Caco-2 (cell line): ENCODE data around the gene APOBEC3B. TPM values are rescaled to one million over a fixed set of nuclear protein-coding genes. Genes with fewer than 3 reads are reported as not detected.
"Not testable (repeated sequence)": the region's sequence is repeated elsewhere in the genome, so short reads cannot be mapped to it uniquely, and the experiment has no call there.

Experiments
- BruUV-seq: library from RNA; stranded (reverse); fragments of 400-500 nt; replicated peaks from 2 replicates; lab custom pipeline; 2021; lab: Mats Ljungman, UMichigan
- CTCF ChIA-PET: fragments of 300-600 bp; sonication (Branson Sonifier 250); formaldehyde crosslinking; loops from one replicate; lab custom pipeline; 2022; ENCODE audit warnings: antibody characterized with exemption; lab: Charles Lee
- POLR2A ChIA-PET: fragments of 300-600 bp; sonication (Branson Sonifier 250); formaldehyde crosslinking; loops from one replicate; lab custom pipeline; 2022; ENCODE audit warnings: antibody characterized with exemption; lab: Charles Lee
- DNase-seq, 2 experiments: peaks; one replicate each; pipeline versions ENCODE4 v3.0.0 to v3.0.0-alpha.2; 2020 to 2022
- H3K27me3 ChIP-seq: replicated peaks from 2 replicates; pipeline ENCODE4 v1.6.0; 2011; ENCODE audit warnings: low read length; ENCODE audit not compliant: control insufficient read depth, insufficient read depth
- H3K36me3 ChIP-seq: 2 replicates; pipeline ENCODE4 v1.5.1; 2011; ENCODE audit warnings: low read length; ENCODE audit not compliant: control insufficient read depth, insufficient read depth
- H3K4me1 ChIP-seq: fragments of 250-450 bp; sonication (Bioruptor Pico); 2 replicates; pipeline ENCODE4 v1.5.1; 2020; ENCODE audit warnings: mild to moderate bottlenecking
- H3K4me3 ChIP-seq: 2 replicates; pipeline ENCODE4 v1.5.1; 2011; ENCODE audit warnings: low read depth, mild to moderate bottlenecking, control low read depth, low read length
- H3K9me3 ChIP-seq: fragments of 250-450 bp; sonication (Bioruptor Pico); 2 replicates; pipeline ENCODE4 v1.5.1; 2020; ENCODE audit warnings: mild to moderate bottlenecking, moderate library complexity
- H3K27ac Mint-ChIP-seq: one replicate; pipeline ENCODE4 v1.8.0; 2022; ENCODE audit warnings: mixed read lengths; ENCODE audit not compliant: unreplicated experiment
- H3K27me3 Mint-ChIP-seq: one replicate; pipeline ENCODE4 v1.8.0; 2022; ENCODE audit warnings: mixed read lengths; ENCODE audit not compliant: insufficient read depth, unreplicated experiment
- H3K36me3 Mint-ChIP-seq: one replicate; pipeline ENCODE4 v1.8.0; 2022; ENCODE audit warnings: mild to moderate bottlenecking, mixed read lengths; ENCODE audit not compliant: insufficient read depth, unreplicated experiment
- H3K4me1 Mint-ChIP-seq: one replicate; pipeline ENCODE4 v1.8.0; 2022; ENCODE audit warnings: low read depth, mixed read lengths; ENCODE audit not compliant: unreplicated experiment
- H3K4me3 Mint-ChIP-seq: one replicate; pipeline ENCODE4 v1.8.0; 2022; ENCODE audit warnings: mild to moderate bottlenecking, moderate library complexity, mixed read lengths; ENCODE audit not compliant: unreplicated experiment
- H3K9me3 Mint-ChIP-seq: one replicate; pipeline ENCODE4 v1.8.0; 2022; ENCODE audit warnings: mixed read lengths; ENCODE audit not compliant: unreplicated experiment
- CTCF ChIP-seq, 2 experiments: fragments of 200-600 bp in 1 of 2; IDR thresholded peaks; 1 replicate in 1 of 2; 2 replicates in 1 of 2; pipeline versions ENCODE4 v1.5.1 to v1.8.0; 2011 to 2022; ENCODE audit warnings: antibody characterized with exemption in 1 of 2, control low read depth in 1 of 2, inconsistent platforms in 1 of 2, low read depth in 1 of 2, low read length in 1 of 2, mild to moderate bottlenecking in 1 of 2, moderate library complexity in 1 of 2; ENCODE audit not compliant: insufficient read depth in 1 of 2, severe bottlenecking in 1 of 2, unreplicated experiment in 1 of 2
- intact Hi-C: fragments of 100-400 bp; cut with micrococcal nuclease; formaldehyde crosslinking; loops from one replicate; pipeline ENCODE4 v1.10.0; 2022; ENCODE audit not compliant: unreplicated experiment
- total RNA-seq: library from RNA; stranded (reverse); gene quantifications from 2 replicates; pipeline ENCODE4 v1.2.3, GENCODE V29; 2022

The APOBEC3B gene
- total RNA-seq, 1 experiment from 2014 or later: 55.8 TPM

- CTCF ChIA-PET: no interaction called here
- H3K27ac Mint-ChIP-seq: no peak overlapping the region
- H3K4me3 ChIP-seq: no peak overlapping the region
- TF ChIP-seq CTCF (IDR thresholded peaks at IDR 0.05; ENCODE audit: insufficient read depth in 1 of 2, low read depth in 1 of 2, low read length in 1 of 2, severe bottlenecking in 1 of 2, unreplicated experiment in 1 of 2): no peak
- DNase-seq: no peak
- no peaks in the 10 kb centered on the region for H3K36me3 Mint-ChIP-seq
- BruUV-seq: no TSS peak
- POLR2A ChIA-PET: no interaction called here
- intact Hi-C loops: loop anchor here (1.0 kb wide), 1 partner anchor 115 kb away; no protein-coding TSS in a partner anchor
- no peaks in the 10 kb centered on the region for H3K9me3 Mint-ChIP-seq
- H3K4me1 ChIP-seq: peaks cover 6% of the 10 kb centered on the region
- no peaks in the 10 kb centered on the region for H3K9me3 ChIP-seq
- H3K4me3 Mint-ChIP-seq: no peak overlapping the region
- H3K4me1 Mint-ChIP-seq: peaks cover 10% of the 10 kb centered on the region
- no peaks in the 10 kb centered on the region for H3K36me3 ChIP-seq
- H3K27me3 Mint-ChIP-seq: no peaks in the 10 kb centered on the region
- no peaks in the 10 kb centered on the region; the same call in 1 of the 2 replicates for H3K27me3 ChIP-seq
Observed at GRCh38 chr22:39007177-39007576, 25.0 kb downstream of the APOBEC3B start.

GRCh38 chr22:39008271-39008850, 26.2 kb downstream of the APOBEC3B start:
- intact Hi-C loops, BruUV-seq, H3K27me3 ChIP-seq, H3K4me3 Mint-ChIP-seq, CTCF ChIA-PET, H3K4me3 ChIP-seq, H3K9me3 Mint-ChIP-seq, H3K36me3 ChIP-seq, POLR2A ChIA-PET, DNase-seq, H3K36me3 Mint-ChIP-seq, H3K27ac Mint-ChIP-seq, H3K9me3 ChIP-seq, H3K27me3 Mint-ChIP-seq: not testable (repeated sequence)
- peaks cover 11% of the 10 kb centered on the region for H3K4me1 ChIP-seq
- H3K4me1 Mint-ChIP-seq: peaks cover 18% of the 10 kb centered on the region

GRCh38 chr22:39010946-39011345, 28.8 kb downstream of the APOBEC3B start:
- Mint-ChIP-seq H3K27ac (no peak overlapping the region), H3K4me1 (peaks cover 30% of the 10 kb centered on the region), H3K9me3 (no peaks in the 10 kb centered on the region), H3K27me3 (no peaks in the 10 kb centered on the region), H3K4me3 (no peak overlapping the region), H3K36me3 (peaks cover 5% of the 10 kb centered on the region)
- intact Hi-C loops: no loop called here
- H3K27me3 ChIP-seq: no peaks in the 10 kb centered on the region
- no peaks in the 10 kb centered on the region for H3K9me3 ChIP-seq
- H3K36me3 ChIP-seq: no peaks in the 10 kb centered on the region
- BruUV-seq: no TSS peak
- H3K4me1 ChIP-seq: peaks cover 21% of the 10 kb centered on the region
- no peak for DNase-seq
- ChIA-PET POLR2A (no interaction called here), CTCF (no interaction called here)
- H3K4me3 ChIP-seq: no peak overlapping the region
- no peak for TF ChIP-seq CTCF (IDR thresholded peaks at IDR 0.05; ENCODE audit: insufficient read depth in 1 of 2, low read depth in 1 of 2, low read length in 1 of 2, severe bottlenecking in 1 of 2, unreplicated experiment in 1 of 2)
